GM21576 (cell line): ENCODE data around the gene PCDHGA11.
"Not testable (repeated sequence)": the region's sequence is repeated elsewhere in the genome, so short reads cannot be mapped to it uniquely, and the experiment has no call there.

Source experiments
- ATAC-seq: cut with Tn5 transposase; IDR thresholded peaks from one replicate; pipeline ENCODE4 v1.9.1; 2021; ENCODE audit warnings: mild to moderate bottlenecking, moderate library complexity; ENCODE audit not compliant: unreplicated experiment

The PCDHGA11 gene

DNA sequence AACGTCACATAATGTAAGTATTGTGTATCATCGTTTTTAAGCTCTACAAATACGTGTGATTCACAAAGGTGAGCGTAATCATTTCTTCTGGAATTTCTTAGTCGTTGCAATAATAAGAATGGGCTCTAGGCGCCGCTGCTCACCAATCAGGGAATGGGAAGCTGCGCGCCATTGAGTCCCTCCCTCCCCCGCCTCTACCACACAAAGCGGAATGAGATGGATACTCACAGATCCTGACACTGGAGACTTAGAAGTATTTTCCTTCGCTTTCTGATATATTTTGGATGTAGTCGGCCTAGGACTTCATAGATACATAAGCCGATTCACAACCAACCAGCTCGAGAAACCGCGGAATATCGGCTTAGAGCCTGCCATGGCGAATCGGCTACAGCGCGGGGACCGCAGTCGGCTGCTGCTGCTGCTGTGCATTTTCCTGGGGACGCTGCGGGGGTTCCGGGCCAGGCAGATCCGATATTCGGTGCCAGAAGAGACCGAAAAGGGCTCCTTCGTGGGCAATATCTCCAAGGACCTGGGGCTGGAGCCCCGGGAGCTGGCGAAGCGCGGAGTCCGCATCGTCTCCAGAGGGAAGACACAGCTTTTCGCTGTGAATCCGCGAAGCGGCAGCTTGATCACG, at the start of gene PCDHGA11:
Gene PCDHGA11 (plus strand): TSS at position 197 of the 634 bp plus-strand sequence. CDS start 177 bp downstream, at position 374.
- peak; percentile 43 for ATAC-seq

DNA sequence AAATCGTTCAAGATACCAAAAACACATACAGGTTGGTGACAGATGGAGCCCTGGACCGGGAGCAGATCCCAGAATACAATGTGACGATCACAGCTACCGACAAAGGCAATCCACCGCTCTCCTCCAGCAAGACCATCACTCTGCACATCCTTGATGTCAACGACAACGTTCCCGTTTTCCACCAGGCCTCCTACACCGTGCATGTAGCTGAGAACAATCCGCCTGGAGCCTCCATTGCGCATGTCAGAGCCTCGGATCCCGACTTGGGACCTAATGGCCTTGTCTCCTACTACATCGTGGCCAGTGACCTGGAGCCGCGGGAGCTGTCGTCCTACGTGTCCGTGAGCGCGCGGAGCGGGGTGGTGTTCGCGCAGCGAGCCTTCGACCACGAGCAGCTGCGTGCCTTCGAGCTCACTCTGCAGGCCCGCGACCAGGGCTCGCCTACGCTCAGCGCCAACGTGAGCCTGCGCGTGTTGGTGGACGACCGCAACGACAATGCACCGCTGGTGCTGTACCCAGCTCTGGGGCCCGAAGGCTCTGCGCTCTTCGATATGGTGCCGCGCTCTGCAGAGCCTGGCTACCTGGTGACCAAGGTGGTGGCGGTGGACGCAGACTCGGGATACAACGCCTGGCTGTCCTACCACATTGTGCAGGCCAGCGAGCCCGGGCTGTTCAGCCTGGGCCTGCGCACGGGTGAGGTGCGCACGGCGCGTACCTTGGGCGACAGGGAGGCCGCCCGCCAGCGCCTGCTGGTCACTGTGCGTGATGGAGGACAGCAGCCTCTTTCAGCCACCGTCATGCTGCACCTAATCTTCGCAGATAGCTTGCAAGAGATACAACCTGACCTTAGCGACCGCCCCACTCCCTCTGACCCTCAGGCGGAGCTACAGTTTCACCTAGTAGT, 49.0 kb upstream of the PCDHGA11 start:
- ATAC-seq: no peak

DNA sequence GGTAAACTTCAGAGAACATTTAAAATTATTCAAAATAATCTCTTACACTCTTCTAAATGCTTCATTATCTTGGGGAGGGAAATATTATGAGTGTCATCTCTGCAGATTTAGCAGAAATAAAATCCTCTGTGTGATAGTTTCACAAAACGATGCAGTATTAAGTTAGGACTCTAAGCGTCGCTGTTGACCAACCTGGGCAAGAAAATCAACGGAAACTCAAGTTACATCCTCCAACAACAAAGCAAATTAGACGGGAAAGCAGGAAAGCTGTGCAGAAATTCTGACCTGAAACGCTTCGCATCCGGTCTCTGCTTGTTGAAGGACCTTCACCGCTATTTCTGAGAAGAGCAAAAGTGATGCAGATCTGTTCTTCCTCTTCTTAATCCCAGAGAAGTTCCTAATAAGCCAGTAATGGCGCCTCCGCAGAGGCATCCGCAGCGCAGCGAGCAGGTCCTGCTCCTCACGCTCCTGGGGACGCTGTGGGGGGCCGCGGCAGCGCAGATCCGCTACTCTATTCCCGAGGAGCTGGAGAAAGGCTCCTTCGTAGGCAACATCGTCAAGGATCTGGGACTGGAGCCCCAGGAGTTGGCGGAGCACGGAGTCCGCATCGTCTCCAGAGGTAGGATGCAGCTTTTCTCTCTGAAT, 47.1 kb upstream of the PCDHGA11 start, which contains the start of gene PCDHGA6:
Gene PCDHGA6 (plus strand): TSS at position 219 of the 645 bp plus-strand sequence. CDS start 193 bp downstream, at position 412.
- ATAC-seq: no peak

DNA sequence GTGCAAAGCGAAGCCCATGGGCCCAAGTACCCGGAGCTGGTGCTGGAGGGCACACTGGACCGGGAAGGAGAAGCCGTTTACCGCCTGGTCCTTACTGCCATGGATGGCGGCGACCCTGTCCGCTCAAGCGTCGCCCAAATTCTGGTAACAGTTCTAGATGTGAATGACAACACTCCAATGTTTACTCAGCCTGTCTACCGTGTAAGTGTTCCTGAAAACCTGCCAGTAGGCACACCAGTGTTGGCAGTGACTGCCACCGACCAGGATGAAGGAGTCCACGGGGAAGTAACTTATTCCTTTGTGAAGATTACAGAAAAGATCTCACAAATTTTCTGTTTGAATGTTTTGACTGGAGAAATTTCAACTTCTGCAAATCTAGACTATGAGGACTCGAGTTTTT, 46.2 kb upstream of the PCDHGA11 start:
- ATAC-seq: no peak

DNA sequence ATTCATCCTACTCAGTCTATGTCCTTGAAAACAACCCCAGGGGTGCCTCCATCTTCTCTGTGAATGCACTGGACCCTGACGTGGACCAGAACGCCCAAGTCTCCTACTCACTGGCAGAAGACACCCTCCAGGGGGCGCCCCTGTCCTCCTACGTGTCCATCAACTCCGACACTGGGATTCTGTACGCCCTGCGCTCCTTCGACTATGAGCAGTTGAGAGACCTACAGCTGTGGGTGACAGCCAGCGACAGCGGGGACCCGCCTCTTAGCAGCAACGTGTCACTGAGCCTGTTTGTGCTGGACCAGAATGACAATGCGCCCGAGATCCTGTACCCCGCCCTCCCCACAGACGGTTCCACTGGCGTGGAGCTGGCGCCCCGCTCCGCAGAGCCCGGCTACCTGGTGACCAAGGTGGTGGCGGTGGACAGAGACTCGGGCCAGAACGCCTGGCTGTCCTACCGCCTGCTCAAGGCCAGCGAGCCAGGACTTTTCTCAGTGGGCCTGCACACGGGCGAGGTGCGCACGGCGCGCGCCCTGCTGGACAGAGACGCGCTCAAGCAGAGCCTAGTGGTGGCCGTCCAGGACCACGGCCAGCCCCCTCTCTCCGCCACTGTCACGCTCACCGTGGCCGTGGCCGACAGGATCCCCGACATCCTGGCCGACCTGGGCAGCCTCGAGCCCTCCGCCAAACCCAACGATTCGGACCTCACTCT, 45.3 kb upstream of the PCDHGA11 start:
- not testable (repeated sequence) for ATAC-seq

DNA sequence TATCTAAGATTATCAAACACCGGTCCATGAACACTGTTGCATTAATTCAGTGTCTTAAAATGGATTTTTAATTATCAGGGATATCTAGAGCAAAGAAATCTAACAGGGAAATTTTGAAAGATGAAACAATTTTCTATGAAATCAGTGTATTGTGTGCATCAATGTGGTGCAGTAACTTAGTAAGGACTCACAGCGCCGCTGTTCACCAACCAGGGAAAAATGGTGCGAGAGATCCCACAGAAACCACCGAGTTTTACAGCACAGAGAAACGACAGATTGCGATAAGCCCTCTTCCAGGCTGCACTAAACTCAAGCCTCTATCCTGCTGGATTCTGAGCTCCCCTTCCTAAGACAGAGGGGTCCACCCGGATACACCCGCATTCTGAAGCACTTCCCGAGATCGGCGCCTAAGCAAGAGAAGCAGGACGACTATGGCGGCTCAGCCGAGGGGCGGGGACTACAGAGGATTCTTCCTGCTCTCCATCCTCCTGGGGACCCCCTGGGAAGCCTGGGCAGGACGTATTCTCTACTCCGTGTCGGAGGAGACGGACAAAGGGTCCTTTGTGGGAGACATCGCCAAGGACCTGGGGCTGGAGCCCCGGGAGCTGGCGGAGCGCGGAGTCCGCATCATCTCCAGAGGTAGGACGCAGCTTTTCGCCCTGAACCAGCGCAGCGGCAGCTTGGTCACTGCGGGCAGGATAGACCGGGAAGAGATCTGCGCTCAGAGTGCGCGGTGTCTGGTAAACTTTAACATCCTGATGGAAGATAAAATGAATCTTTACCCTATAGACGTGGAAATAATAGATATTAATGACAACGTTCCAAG, 38.2 kb upstream of the PCDHGA11 start, which contains the start of gene PCDHGA7:
Gene PCDHGA7 (plus strand): TSS at position 274 of the 826 bp plus-strand sequence. CDS start 158 bp downstream, at position 432.
- ATAC-seq: no peak

DNA sequence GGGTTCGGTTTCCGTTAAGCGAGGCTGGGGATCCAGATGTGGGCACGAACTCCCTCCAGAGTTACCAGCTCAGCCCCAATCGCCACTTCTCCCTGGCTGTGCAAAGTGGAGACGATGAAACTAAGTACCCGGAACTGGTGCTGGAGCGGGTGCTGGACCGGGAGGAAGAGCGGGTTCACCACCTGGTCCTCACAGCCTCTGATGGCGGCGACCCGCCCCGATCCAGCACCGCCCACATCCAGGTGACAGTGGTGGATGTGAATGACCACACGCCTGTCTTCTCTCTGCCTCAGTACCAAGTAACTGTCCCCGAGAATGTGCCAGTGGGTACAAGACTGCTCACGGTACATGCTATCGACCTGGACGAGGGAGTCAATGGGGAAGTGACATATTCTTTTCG, 37.5 kb upstream of the PCDHGA11 start:
- no peak for ATAC-seq

DNA sequence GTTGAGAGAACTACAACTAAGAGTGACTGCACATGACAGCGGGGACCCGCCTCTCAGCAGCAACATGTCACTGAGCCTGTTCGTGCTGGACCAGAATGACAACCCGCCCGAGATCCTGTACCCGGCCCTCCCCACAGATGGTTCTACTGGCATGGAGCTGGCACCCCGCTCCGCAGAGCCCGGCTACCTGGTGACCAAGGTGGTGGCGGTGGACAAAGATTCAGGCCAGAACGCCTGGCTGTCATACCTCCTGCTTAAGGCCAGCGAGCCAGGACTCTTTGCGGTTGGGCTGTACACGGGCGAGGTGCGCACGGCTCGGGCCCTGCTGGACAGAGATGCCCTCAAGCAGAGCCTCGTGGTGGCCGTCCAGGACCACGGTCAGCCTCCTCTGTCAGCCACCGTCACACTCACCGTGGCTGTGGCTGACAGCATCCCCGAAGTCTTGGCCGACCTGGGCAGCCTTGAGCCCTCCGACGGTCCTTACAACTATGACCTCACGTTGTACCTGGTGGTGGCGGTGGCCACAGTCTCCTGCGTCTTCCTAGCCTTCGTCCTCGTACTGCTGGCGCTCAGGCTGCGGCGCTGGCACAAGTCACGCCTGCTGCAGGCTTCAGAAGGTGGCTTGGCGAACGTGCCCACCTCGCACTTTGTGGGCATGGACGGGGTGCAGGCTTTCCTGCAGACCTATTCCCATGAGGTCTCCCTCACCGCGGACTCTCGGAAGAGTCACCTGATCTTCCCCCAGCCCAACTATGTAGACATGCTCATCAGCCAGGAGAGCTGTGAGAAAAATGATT, 36.2 kb upstream of the PCDHGA11 start:
- ATAC-seq: no peak

DNA sequence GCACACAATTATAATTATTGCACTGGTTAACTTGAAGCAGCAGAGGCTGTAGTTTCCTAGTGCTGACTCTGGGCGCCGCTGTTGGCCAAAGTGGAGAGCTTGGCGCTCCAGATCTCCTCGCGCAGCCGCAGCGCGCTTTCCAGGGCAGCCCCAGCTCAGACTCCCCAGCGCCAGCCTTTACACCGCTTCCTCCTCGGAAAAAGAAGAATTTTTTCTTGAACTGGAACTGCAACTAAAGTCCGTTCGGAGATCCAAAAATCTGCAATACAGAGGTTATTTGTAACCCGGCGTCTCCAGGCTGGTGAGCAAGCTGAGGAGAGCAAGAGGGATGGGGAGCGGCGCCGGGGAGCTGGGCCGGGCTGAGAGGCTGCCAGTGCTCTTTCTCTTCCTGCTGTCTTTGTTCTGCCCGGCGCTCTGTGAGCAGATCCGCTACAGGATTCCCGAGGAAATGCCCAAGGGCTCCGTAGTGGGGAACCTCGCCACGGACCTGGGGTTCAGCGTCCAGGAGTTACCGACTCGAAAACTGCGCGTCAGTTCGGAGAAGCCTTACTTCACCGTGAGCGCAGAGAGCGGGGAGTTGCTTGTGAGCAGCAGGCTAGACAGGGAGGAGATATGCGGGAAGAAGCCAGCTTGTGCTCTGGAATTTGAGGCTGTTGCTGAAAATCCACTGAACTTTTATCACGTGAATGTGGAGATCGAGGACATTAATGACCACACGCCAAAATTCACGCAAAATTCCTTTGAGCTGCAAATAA, 33.1 kb upstream of the PCDHGA11 start, which contains the start of gene PCDHGB4:
Gene PCDHGB4 (plus strand): TSS at position 142 of the 755 bp plus-strand sequence. CDS start 187 bp downstream, at position 329.
- peak; percentile 76 for ATAC-seq

DNA sequence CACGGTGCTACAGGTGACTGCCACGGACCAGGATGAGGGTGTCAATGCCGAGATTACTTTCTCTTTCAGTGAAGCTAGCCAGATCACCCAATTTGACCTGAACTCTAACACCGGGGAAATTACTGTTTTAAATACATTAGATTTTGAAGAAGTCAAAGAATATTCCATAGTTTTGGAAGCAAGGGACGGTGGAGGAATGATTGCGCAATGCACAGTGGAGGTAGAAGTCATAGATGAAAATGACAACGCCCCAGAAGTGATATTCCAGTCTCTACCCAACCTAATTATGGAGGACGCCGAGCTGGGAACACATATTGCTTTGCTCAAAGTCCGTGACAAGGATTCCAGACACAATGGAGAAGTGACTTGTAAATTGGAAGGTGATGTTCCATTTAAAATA, 32.2 kb upstream of the PCDHGA11 start:
- ATAC-seq: no peak

DNA sequence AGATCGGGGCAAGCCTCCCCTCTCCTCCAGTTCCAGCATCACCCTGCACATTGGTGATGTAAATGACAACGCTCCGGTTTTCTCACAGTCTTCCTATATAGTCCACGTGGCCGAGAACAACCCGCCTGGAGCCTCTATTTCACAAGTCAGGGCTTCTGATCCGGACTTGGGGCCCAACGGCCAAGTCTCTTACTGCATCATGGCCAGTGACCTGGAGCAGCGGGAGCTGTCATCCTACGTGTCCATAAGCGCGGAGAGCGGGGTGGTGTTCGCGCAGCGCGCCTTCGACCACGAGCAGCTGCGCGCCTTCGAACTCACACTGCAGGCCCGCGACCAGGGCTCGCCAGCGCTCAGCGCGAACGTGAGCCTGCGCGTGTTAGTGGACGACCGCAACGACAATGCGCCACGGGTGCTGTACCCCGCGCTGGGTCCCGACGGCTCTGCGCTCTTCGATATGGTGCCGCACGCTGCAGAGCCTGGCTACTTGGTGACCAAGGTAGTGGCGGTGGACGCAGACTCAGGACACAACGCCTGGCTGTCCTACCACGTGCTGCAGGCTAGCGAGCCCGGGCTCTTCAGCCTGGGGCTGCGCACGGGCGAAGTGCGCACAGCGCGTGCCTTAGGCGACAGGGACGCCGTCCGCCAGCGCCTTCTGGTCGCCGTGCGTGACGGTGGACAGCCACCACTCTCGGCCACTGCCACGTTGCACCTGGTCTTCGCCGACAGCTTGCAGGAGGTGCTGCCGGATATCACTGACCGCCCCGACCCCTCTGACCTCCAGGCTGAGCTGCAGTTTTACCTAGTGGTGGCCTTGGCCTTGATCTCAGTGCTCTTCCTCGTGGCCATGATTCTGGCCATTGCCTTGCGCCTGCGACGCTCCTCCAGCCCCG, 31.5 kb upstream of the PCDHGA11 start:
- ATAC-seq: no peak

DNA sequence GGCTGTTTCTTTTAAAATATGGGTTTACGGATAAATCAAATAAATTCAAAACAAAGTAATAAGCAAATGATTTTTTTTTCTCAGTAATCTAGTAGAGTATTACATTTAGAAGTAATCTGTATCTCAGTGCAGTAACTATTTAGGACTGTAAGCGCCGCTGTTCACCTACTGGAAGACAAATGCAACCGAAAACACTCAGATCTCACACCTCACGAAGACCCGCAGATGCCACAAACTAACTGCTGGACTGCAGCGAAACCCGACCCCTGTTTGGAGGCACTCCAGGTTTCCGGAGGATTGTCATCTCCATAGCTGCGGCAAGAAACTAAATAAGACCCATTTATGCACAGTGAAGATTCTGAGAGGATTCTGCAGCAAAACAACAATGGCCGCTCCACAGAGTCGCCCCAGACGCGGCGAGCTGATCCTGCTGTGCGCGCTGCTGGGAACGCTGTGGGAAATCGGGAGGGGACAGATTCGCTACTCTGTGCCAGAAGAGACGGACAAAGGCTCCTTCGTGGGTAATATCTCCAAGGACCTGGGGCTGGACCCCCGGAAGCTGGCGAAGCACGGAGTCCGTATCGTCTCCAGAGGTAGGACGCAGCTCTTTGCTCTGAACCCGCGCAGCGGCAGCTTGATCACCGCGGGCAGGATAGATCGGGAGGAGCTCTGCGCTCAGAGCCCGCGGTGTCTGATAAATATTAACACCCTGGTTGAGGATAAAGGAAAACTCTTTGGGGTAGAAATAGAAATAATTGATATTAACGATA, 28.2 kb upstream of the PCDHGA11 start, which contains the start of gene PCDHGA8:
Gene PCDHGA8 (plus strand): TSS at position 205 of the 770 bp plus-strand sequence. CDS start 181 bp downstream, at position 386.
- ATAC-seq: no peak

DNA sequence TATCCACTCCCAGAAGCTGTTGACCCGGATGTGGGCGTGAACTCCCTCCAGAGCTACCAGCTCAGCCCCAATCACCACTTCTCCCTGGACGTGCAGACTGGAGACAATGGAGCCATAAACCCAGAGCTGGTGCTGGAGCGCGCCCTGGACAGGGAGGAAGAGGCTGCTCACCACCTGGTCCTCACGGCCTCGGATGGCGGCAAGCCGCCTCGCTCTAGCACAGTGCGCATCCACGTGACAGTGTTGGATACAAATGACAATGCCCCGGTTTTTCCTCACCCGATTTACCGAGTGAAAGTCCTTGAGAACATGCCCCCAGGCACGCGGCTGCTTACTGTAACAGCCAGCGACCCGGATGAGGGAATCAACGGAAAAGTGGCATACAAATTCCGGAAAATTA, 27.6 kb upstream of the PCDHGA11 start:
- no peak for ATAC-seq

DNA sequence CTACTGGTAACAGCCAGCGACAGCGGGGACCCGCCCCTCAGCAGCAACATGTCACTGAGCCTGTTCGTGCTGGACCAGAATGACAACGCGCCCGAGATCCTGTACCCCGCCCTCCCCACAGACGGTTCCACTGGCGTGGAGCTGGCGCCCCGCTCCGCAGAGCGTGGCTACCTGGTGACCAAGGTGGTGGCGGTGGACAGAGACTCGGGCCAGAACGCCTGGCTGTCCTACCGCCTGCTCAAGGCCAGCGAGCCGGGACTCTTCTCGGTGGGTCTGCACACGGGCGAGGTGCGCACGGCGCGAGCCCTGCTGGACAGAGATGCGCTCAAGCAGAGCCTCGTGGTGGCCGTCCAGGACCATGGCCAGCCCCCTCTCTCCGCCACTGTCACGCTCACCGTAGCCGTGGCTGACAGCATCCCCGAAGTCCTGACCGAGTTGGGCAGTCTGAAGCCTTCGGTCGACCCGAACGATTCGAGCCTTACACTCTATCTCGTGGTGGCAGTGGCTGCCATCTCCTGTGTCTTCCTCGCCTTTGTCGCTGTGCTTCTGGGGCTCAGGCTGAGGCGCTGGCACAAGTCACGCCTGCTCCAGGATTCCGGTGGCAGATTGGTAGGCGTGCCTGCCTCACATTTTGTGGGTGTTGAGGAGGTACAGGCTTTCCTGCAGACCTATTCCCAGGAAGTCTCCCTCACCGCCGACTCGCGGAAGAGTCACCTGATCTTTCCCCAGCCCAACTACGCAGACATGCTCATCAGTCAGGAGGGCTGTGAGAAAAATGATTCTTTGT, 26.3 kb upstream of the PCDHGA11 start:
- ATAC-seq: not testable (repeated sequence)

DNA sequence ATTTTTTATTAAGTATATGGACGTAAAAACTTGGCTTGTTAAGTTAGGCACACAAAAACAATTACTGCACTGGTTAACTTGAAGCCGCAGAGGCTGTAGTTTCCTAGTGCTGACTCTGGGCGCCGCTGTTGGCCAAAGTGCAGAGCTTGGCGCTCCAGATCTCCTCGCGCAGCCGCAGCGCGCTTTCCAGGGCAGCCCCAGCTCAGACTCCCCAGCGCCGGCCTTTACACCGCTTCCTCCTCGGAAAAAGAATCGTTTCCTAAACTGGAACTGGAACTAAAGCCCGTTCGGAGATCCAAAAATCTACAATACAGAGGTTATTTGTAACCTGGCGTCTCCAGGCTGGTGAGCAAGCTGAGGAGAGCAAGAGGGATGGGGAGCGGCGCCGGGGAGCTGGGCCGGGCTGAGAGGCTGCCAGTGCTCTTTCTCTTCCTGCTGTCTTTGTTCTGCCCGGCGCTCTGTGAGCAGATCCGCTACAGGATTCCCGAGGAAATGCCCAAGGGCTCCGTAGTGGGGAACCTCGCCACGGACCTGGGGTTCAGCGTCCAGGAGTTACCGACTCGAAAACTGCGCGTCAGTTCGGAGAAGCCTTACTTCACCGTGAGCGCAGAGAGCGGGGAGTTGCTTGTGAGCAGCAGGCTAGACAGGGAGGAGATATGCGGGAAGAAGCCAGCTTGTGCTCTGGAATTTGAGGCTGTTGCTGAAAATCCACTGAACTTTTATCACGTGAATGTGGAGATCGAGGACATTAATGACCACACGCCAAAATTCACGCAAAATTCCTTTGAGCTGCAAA, 22.9 kb upstream of the PCDHGA11 start, which contains the start of gene PCDHGB5:
Gene PCDHGB5 (plus strand): TSS at position 192 of the 796 bp plus-strand sequence. CDS start 181 bp downstream, at position 373.
- peak; percentile 91 for ATAC-seq
